ENCODE data around the gene DGCR6. TPM values are rescaled to one million over a fixed set of nuclear protein-coding genes. Genes with fewer than 3 reads are reported as not detected.
"Not testable (repeated sequence)": the region's sequence is repeated elsewhere in the genome, so short reads cannot be mapped to it uniquely, and the experiment has no call there.

The DGCR6 gene
- total RNA-seq, 2 donors from 2014 or later: 2.6 to 4.9 TPM

DNA sequence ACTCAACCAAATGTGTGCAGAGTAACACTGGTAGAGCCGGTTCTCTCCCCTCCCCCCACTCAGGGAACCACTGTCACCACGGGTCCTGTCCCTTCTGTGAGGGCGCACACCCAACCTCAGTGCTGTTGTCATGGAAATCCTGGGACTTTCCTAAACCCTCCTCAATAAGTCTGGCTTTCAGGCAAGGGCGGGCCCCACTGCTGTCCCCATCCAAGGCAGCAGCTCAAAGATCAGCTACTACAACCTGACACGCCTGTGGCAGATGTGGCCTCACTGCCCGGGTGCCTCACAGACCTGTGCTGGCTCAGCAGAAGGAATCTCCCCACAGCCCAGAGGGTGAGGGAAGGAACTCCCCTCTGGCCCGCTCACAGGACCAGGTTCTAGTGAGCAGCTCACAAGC, 27.8 kb downstream of the DGCR6 start:
- DNase-seq (ENCODE audit: low spot score) (no peak), ATAC-seq (ENCODE audit: insufficient number of reproducible peaks, low FRiP score, low read depth) (no peak)
- H3K36me3 ChIP-seq: no peaks in the 10 kb centered on the region
- no peaks in the 10 kb centered on the region for H3K9me3 ChIP-seq
- H3K27ac ChIP-seq: no peak overlapping the region
- no peaks in the 10 kb centered on the region for H3K27me3 ChIP-seq (replicated peaks; ENCODE audit: insufficient read depth)
- TF ChIP-seq, protein P1, sequence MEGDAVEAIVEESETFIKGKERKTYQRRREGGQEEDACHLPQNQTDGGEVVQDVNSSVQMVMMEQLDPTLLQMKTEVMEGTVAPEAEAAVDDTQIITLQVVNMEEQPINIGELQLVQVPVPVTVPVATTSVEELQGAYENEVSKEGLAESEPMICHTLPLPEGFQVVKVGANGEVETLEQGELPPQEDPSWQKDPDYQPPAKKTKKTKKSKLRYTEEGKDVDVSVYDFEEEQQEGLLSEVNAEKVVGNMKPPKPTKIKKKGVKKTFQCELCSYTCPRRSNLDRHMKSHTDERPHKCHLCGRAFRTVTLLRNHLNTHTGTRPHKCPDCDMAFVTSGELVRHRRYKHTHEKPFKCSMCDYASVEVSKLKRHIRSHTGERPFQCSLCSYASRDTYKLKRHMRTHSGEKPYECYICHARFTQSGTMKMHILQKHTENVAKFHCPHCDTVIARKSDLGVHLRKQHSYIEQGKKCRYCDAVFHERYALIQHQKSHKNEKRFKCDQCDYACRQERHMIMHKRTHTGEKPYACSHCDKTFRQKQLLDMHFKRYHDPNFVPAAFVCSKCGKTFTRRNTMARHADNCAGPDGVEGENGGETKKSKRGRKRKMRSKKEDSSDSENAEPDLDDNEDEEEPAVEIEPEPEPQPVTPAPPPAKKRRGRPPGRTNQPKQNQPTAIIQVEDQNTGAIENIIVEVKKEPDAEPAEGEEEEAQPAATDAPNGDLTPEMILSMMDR (IDR thresholded peaks at IDR 0.05): no peak
- H3K4me3 ChIP-seq: no peak overlapping the region
- no peaks in the 10 kb centered on the region for H3K4me1 ChIP-seq (ENCODE audit: control insufficient read depth in 1 of 2, low read depth in 2 of 2)

DNA sequence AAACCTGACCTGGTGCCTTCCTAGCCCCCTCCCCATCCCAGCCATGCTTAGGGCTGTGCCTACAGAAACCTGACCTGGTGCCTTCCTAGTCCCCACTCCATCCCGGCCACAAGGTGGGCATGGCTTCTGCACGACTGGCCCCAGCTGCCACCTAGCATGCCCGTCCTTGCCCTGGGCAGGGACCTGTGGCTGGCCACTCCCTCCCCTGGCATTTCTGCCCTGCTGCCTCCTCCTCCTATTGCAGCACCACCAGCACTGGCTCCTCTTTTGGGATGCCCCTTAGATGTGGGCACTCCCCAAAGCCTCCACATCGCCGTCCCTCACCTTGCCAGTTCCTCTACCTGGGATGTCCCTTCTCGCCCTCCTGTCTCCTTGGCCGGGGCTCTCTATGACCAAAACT, 28.6 kb downstream of the DGCR6 start:
- H3K9me3 ChIP-seq; H3K4me3 ChIP-seq; ATAC-seq (ENCODE audit: insufficient number of reproducible peaks, low FRiP score, low read depth); H3K36me3 ChIP-seq; H3K27me3 ChIP-seq (replicated peaks; ENCODE audit: insufficient read depth); H3K4me1 ChIP-seq (ENCODE audit: control insufficient read depth in 1 of 2, low read depth in 2 of 2); DNase-seq (ENCODE audit: low spot score); H3K27ac ChIP-seq: not testable (repeated sequence)

DNA sequence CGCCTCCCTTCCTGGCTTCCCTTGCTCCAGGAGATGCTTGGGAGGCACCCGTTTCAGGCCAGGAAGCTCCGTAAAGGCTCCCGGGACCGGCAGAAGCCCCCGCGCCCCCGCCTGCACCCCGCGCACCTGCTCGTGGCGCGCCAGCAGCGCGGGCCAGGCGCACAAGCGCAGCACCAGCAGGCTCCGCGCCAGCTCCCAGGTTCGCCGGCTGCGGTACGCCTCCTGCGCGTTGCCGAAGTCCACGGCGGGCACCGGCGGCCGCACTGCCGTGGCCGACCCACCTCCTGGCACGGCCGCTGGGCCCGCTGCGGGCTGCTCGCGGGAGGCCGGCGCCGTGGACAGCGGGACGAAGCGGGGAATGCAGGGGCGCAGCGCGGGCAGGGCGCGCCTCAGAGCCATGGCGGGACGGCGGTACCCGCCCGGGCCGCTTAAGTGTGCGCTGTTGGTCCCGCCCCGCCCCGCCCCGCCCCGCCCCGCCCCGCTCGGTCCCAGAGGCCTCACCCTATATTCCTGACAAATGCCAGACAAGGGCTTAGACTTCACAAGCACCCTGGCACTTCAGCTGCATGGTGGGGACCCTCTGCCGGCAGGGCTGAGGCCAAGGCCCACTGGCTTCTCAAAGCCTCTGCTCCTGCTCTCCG, 29.9 kb downstream of the DGCR6 start, which contains the start of gene PRODH:
PRODH (minus strand) TSS at position 405 of the 641 bp plus-strand sequence; CDS start at position 399, 6 bp downstream.
- H3K4me1 ChIP-seq (ENCODE audit: control insufficient read depth in 1 of 2, low read depth in 2 of 2): no peaks in the 10 kb centered on the region
- no peaks in the 10 kb centered on the region for H3K9me3 ChIP-seq
- no peak within 1 kb of the TSS for H3K4me3 ChIP-seq
- H3K27me3 ChIP-seq (replicated peaks; ENCODE audit: insufficient read depth): no peaks in the 10 kb centered on the region
- H3K27ac ChIP-seq: no peak within 1 kb of the TSS
- H3K36me3 ChIP-seq: no peaks in the 10 kb centered on the region
- ATAC-seq (ENCODE audit: insufficient number of reproducible peaks, low FRiP score, low read depth) (no peak), DNase-seq (ENCODE audit: low spot score) (no peak)
- TF ChIP-seq, protein P1 (IDR thresholded peaks at IDR 0.05): no peak

DNA sequence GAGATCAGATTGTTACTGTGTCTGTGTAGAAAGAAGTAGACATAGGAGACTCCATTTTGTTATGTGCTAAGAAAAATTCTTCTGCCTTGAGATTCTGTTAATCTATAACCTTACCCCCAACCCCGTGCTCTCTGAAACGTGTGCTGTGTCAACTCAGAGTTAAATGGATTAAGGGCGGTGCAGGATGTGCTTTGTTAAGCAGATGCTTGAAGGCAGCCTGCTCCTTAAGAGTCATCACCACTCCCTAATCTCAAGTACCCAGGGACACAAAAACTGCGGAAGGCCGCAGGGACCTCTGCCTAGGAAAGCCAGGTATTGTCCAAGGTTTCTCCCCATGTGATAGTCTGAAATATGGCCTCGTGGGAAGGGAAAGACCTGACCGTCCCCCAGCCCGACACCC, 32.6 kb downstream of the DGCR6 start:
- H3K27ac ChIP-seq; H3K4me1 ChIP-seq (ENCODE audit: control insufficient read depth in 1 of 2, low read depth in 2 of 2); H3K4me3 ChIP-seq; H3K36me3 ChIP-seq; ATAC-seq (ENCODE audit: insufficient number of reproducible peaks, low FRiP score, low read depth); H3K27me3 ChIP-seq (replicated peaks; ENCODE audit: insufficient read depth); DNase-seq (ENCODE audit: low spot score); H3K9me3 ChIP-seq: not testable (repeated sequence)

DNA sequence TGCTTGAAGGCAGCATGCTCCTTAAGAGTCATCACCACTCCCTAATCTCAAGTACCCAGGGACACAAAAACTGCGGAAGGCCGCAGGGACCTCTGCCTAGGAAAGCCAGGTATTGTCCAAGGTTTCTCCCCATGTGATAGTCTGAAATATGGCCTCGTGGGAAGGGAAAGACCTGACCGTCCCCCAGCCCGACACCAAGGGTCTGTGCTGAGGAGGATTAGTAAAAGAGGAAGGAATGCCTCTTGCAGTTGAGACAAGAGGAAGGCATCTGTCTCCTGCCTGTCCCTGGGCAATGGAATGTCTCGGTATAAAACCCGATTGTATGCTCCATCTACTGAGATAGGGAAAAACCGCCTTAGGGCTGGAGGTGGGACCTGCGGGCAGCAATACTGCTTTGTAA, 41.0 kb downstream of the DGCR6 start:
- not testable (repeated sequence) for H3K9me3 ChIP-seq; H3K27ac ChIP-seq; DNase-seq (ENCODE audit: low spot score); H3K27me3 ChIP-seq (replicated peaks; ENCODE audit: insufficient read depth); H3K4me1 ChIP-seq (ENCODE audit: control insufficient read depth in 1 of 2, low read depth in 2 of 2); H3K4me3 ChIP-seq; ATAC-seq (ENCODE audit: insufficient number of reproducible peaks, low FRiP score, low read depth); H3K36me3 ChIP-seq

DNA sequence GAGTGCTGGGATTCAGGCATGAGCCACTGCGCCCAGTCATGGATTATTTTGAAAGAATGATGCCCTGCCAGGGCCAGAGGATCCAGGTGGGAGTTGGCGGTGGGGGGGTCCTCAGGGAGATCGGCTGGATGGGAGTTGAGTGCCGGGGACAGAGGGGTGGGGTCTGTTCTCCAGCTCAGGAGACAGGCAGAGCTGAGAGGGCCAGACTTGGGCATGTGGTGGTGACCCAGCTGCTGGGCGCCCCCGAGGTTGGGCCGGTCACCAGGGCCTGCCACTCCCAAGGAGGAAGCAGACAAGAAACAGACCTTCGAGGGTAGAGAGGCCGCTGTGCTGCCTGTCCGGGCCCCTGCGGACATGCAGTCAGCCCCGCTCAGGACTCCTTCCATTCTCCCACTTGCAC, 41.8 kb downstream of the DGCR6 start:
- Histone ChIP-seq H3K9me3 (no peaks in the 10 kb centered on the region), H3K4me1 (ENCODE audit: control insufficient read depth in 1 of 2, low read depth in 2 of 2) (no peaks in the 10 kb centered on the region), H3K27me3 (replicated peaks; ENCODE audit: insufficient read depth) (no peaks in the 10 kb centered on the region), H3K4me3 (no peak overlapping the region), H3K27ac (no peak overlapping the region), H3K36me3 (no peaks in the 10 kb centered on the region)
- DNase-seq (ENCODE audit: low spot score): no peak
- ATAC-seq (ENCODE audit: insufficient number of reproducible peaks, low FRiP score, low read depth): no peak
- TF ChIP-seq, protein P1 (IDR thresholded peaks at IDR 0.05): no peak

DNA sequence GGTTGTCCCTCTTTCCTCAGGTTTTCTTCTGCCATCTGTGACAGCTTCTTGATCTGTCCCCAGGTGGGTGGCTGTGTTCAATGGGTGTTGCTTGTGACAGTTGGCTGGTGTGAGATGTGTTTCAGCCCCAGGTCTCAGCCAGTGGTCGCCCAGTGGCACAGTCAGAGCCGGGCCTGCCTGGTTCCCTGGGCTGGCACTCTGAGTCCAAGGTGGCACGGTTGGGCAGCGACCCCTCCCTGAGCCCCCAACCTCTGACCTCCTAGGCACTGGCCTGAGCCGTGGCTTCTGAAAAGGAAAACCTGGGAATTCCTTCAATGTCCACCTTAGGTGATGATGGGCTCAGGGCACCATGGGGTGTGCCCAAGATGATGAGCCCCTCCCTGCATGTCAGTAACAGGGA, 44.0 kb downstream of the DGCR6 start:
- H3K27me3 ChIP-seq (replicated peaks; ENCODE audit: insufficient read depth): no peaks in the 10 kb centered on the region
- no peak overlapping the region for H3K27ac ChIP-seq
- no peak overlapping the region for H3K4me3 ChIP-seq
- DNase-seq (ENCODE audit: low spot score) (no peak), ATAC-seq (ENCODE audit: insufficient number of reproducible peaks, low FRiP score, low read depth) (no peak)
- H3K9me3 ChIP-seq: no peaks in the 10 kb centered on the region
- no peaks in the 10 kb centered on the region for H3K4me1 ChIP-seq (ENCODE audit: control insufficient read depth in 1 of 2, low read depth in 2 of 2)
- no peaks in the 10 kb centered on the region for H3K36me3 ChIP-seq
- TF ChIP-seq, protein P1 (IDR thresholded peaks at IDR 0.05): no peak
